Naive thymus-derived CD8-positive, alpha-beta T cell (primary cell): ENCODE measurements around the gene LPAR2. TPM values are rescaled to one million over a fixed set of nuclear protein-coding genes. Genes with fewer than 3 reads are reported as not detected.
A peak's percentile ranks its signal among the peaks of the same experiment; 100 is the strongest.

Experiments
- ATAC-seq, 2 donors: fragments of 150-1000 bp; cut with Tn5 transposase in 1 of 2; sonication (Bioruptor Pico), chemical (Tn5 transposase) in 1 of 2; 1 replicate in 1 of 2; 2 replicates in 1 of 2; pipeline ENCODE4 v1.10.0; 2021; ENCODE audit warnings: mild to moderate bottlenecking in 2 of 2, moderate library complexity in 2 of 2
- POLR2A ChIA-PET: fragments of 350-600 bp; sonication (Branson Sonifier 250); formaldehyde crosslinking; loops from one replicate; lab custom pipeline; 2021; ENCODE audit warnings: antibody characterized with exemption; lab: Charles Lee
- DNase-seq, 10 donors: peaks; one replicate each; pipeline versions ENCODE4 v3.0.0 to v3.0.0-alpha.2; 2020 to 2022
- H3K27ac Mint-ChIP-seq, 10 donors: one replicate each; pipeline ENCODE4 v1.8.0; 2020 to 2022; ENCODE audit warnings: mild to moderate bottlenecking in 10 of 10, mixed read lengths in 10 of 10, moderate library complexity in 4 of 10, inconsistent platforms in 1 of 10
- H3K27me3 Mint-ChIP-seq, 5 donors: one replicate each; pipeline ENCODE4 v1.8.0; 2021 to 2022; ENCODE audit warnings: mixed read lengths in 5 of 5
- H3K36me3 Mint-ChIP-seq, 3 donors: one replicate each; pipeline ENCODE4 v1.8.0; 2020 to 2022; ENCODE audit warnings: mixed read lengths in 3 of 3, mild to moderate bottlenecking in 2 of 3, inconsistent platforms in 1 of 3
- H3K4me1 Mint-ChIP-seq, 4 donors: one replicate each; pipeline ENCODE4 v1.8.0; 2021 to 2022; ENCODE audit warnings: mixed read lengths in 4 of 4
- H3K4me3 Mint-ChIP-seq, 10 donors: one replicate each; pipeline ENCODE4 v1.8.0; 2020 to 2022; ENCODE audit warnings: mild to moderate bottlenecking in 10 of 10, mixed read lengths in 10 of 10, moderate library complexity in 6 of 10, inconsistent platforms in 1 of 10
- H3K9me3 Mint-ChIP-seq, 9 donors: one replicate each; pipeline ENCODE4 v1.8.0; 2020 to 2022; ENCODE audit warnings: mixed read lengths in 9 of 9, mild to moderate bottlenecking in 3 of 9, inconsistent platforms in 1 of 9, moderate library complexity in 1 of 9
- polyA plus RNA-seq, 3 donors: library from polyadenylated mRNA; unstranded; fragments of 300-500 nt; fragmentation: Illumina TruSeq; gene quantifications; one replicate each; pipeline ENCODE4 v1.2.3, GENCODE V29; 2021
- total RNA-seq, 8 experiments: library from RNA in 2 of 8; stranded (reverse) in 2 of 8; gene quantifications; one replicate each; pipeline ENCODE4 v1.2.3 and lab custom pipeline; 2021 to 2026

The LPAR2 gene
- total and polyA plus RNA-seq, 5 experiments from 2014 or later, result 12.9 to 93.1 (median 38.0) TPM

- Mint-ChIP-seq H3K4me1 (peaks cover 23 to 44% (median 31%) of the 10 kb centered on the region in 4 donors), H3K27me3 (no peaks in the 10 kb centered on the region), H3K4me3 (peak overlapping the region; percentile 79 to 94 (median 91)), H3K9me3 (peaks cover 0 to 7% (median 0%) of the 10 kb centered on the region in 9 donors), H3K27ac (peak overlapping the region; percentile 88 to 96 (median 93)), H3K36me3 (peaks cover 0 to 30% (median 9%) of the 10 kb centered on the region in 3 donors)
- DNase-seq (peak in 1 of 10 donors; percentile 53), ATAC-seq (no peak)
- POLR2A ChIA-PET, result interaction anchor here (0.6 to 12.8 kb wide), 15 partner anchors 8 to 239 kb away, joined by 3 to 289 read pairs (median 11); partner anchors contain the start of genes GMIP, LPAR2, ZNF14 and ZNF506
These were observed 34.3 kb upstream of the LPAR2 start for GRCh38 chr19:19662344-19662743.

- Mint-ChIP-seq H3K27ac (peak overlapping the region; percentile 88 to 96 (median 93)), H3K36me3 (peaks cover 0 to 36% (median 11%) of the 10 kb centered on the region in 3 donors), H3K27me3 (no peaks in the 10 kb centered on the region), H3K9me3 (peaks cover 0 to 5% (median 0%) of the 10 kb centered on the region in 9 donors), H3K4me1 (peaks cover 23 to 42% (median 30%) of the 10 kb centered on the region in 4 donors), H3K4me3 (peak overlapping the region; percentile 79 to 94 (median 91))
- POLR2A ChIA-PET, result interaction anchor here (0.6 to 12.8 kb wide), 7 partner anchors 9 to 160 kb away, joined by 4 to 289 read pairs (median 20); partner anchors contain the start of genes LPAR2, ZNF14 and ZNF506
- DNase-seq, result peak in 1 of 10 donors; percentile 21
- ATAC-seq, result no peak
These were observed 33.7 kb upstream of the LPAR2 start for GRCh38 chr19:19661675-19662251.

- peak overlapping the region in 9 of 10 donors; percentile 19 to 96 (median 89) for H3K27ac Mint-ChIP-seq
- H3K27me3 Mint-ChIP-seq, result no peaks in the 10 kb centered on the region
- peaks cover 0 to 5% (median 0%) of the 10 kb centered on the region in 9 donors for H3K9me3 Mint-ChIP-seq
- peak overlapping the region; percentile 71 to 93 (median 86) for H3K4me3 Mint-ChIP-seq
- H3K36me3 Mint-ChIP-seq, result peaks cover 0 to 41% (median 12%) of the 10 kb centered on the region in 3 donors
- peaks cover 23 to 40% (median 29%) of the 10 kb centered on the region in 4 donors for H3K4me1 Mint-ChIP-seq
- no peak for ATAC-seq
- peak in 1 of 10 donors; percentile 50 for DNase-seq
- POLR2A ChIA-PET, result interaction anchor here (1.3 to 12.8 kb wide), 5 partner anchors 9 to 161 kb away, joined by 4 to 289 read pairs (median 36); partner anchors contain the start of genes ZNF14 and ZNF506
These were observed 33.2 kb upstream of the LPAR2 start for GRCh38 chr19:19661141-19661674.

- Mint-ChIP-seq H3K4me1 (peaks cover 23 to 39% (median 28%) of the 10 kb centered on the region in 4 donors), H3K27me3 (no peaks in the 10 kb centered on the region), H3K36me3 (peaks cover 0 to 56% (median 14%) of the 10 kb centered on the region in 3 donors), H3K4me3 (no peak overlapping the region), H3K27ac (peak overlapping the region in 3 of 10 donors; percentile 3 to 55 (median 43)), H3K9me3 (peaks cover 0 to 5% (median 0%) of the 10 kb centered on the region in 9 donors)
- POLR2A ChIA-PET, result interaction anchor here (0.6 to 2.2 kb wide), 4 partner anchors 8 to 395 kb away, joined by 3 to 13 read pairs (median 4); partner anchors contain the start of genes GMIP, ZNF101 and ZNF93
- ATAC-seq (no peak), DNase-seq (peak in 1 of 10 donors; percentile 37)
These were observed 31.7 kb upstream of the LPAR2 start for GRCh38 chr19:19659646-19660245.

- no peak overlapping the region for H3K4me3 Mint-ChIP-seq
- no peak for DNase-seq
- H3K9me3 Mint-ChIP-seq, result no peaks in the 10 kb centered on the region
- H3K4me1 Mint-ChIP-seq, result peaks cover 15 to 34% (median 24%) of the 10 kb centered on the region in 4 donors
- POLR2A ChIA-PET, result interaction anchor here (0.6 to 6.2 kb wide), 3 partner anchors 11 to 152 kb away, joined by 5 to 50 read pairs (median 8); partner anchors contain the start of gene ZNF101
- peaks cover 0 to 74% (median 14%) of the 10 kb centered on the region in 3 donors for H3K36me3 Mint-ChIP-seq
- no peaks in the 10 kb centered on the region for H3K27me3 Mint-ChIP-seq
- H3K27ac Mint-ChIP-seq, result peak overlapping the region in 3 of 10 donors; percentile 5 to 48 (median 46)
- no peak for ATAC-seq
These were observed 29.4 kb upstream of the LPAR2 start for GRCh38 chr19:19657397-19657783.

- no peak overlapping the region for H3K4me3 Mint-ChIP-seq
- ATAC-seq (no peak), DNase-seq (peak in 1 of 10 donors; percentile 58)
- H3K27me3 Mint-ChIP-seq, result no peaks in the 10 kb centered on the region
- no peaks in the 10 kb centered on the region for H3K9me3 Mint-ChIP-seq
- H3K27ac Mint-ChIP-seq, result peak overlapping the region in 1 of 10 donors; percentile 67
- H3K36me3 Mint-ChIP-seq, result peaks cover 0 to 79% (median 14%) of the 10 kb centered on the region in 3 donors
- POLR2A ChIA-PET, result interaction anchor here (0.6 to 6.2 kb wide), 4 partner anchors 12 to 152 kb away, joined by 3 to 50 read pairs (median 4); partner anchors contain the start of genes ZNF101 and ZNF14
- H3K4me1 Mint-ChIP-seq, result peaks cover 9 to 27% (median 19%) of the 10 kb centered on the region in 4 donors
These were observed 28.7 kb upstream of the LPAR2 start for GRCh38 chr19:19656451-19657396.

GRCh38 chr19:19655641-19656343, 27.8 kb upstream of the LPAR2 start:
- Mint-ChIP-seq H3K4me1 (peaks cover 0 to 18% (median 11%) of the 10 kb centered on the region in 4 donors), H3K27me3 (no peaks in the 10 kb centered on the region), H3K9me3 (no peaks in the 10 kb centered on the region), H3K27ac (no peak overlapping the region), H3K4me3 (no peak overlapping the region), H3K36me3 (peaks cover 0 to 80% (median 11%) of the 10 kb centered on the region in 3 donors)
- ATAC-seq, result no peak
- DNase-seq, result peak in 1 of 10 donors; percentile 38
- POLR2A ChIA-PET, result interaction anchor here (0.5 to 7.3 kb wide), 6 partner anchors 7 to 299 kb away, joined by 3 to 50 read pairs (median 4); partner anchors contain the start of genes ATP13A1, ZNF101 and ZNF14

GRCh38 chr19:19655051-19655594, 27.1 kb upstream of the LPAR2 start:
- Mint-ChIP-seq H3K4me3 (no peak overlapping the region), H3K36me3 (peaks cover 0 to 86% (median 13%) of the 10 kb centered on the region in 3 donors)
- POLR2A ChIA-PET, result interaction anchor here (0.6 to 7.3 kb wide), 5 partner anchors 8 to 208 kb away, joined by 3 to 50 read pairs (median 12); partner anchors contain the start of genes ATP13A1, GMIP and ZNF101

GRCh38 chr19:19654441-19654840, 26.4 kb upstream of the LPAR2 start:
- no peaks in the 10 kb centered on the region for H3K9me3 Mint-ChIP-seq
- POLR2A ChIA-PET, result interaction anchor here (0.6 to 7.3 kb wide), 5 partner anchors 9 to 209 kb away, joined by 3 to 50 read pairs (median 12); partner anchors contain the start of genes ATP13A1, GMIP and ZNF101
- no peak for ATAC-seq
- no peak overlapping the region for H3K4me3 Mint-ChIP-seq
- peaks cover 0 to 85% (median 13%) of the 10 kb centered on the region in 3 donors for H3K36me3 Mint-ChIP-seq
- H3K4me1 Mint-ChIP-seq, result peaks cover 0 to 14% (median 10%) of the 10 kb centered on the region in 4 donors
- no peaks in the 10 kb centered on the region for H3K27me3 Mint-ChIP-seq
- no peak for DNase-seq
- peak overlapping the region in 1 of 10 donors; percentile 44 for H3K27ac Mint-ChIP-seq

More at GRCh38 chr19:19655051-19655594, 27.1 kb upstream of the LPAR2 start:
- DNase-seq (peak in 1 of 10 donors; percentile 40), ATAC-seq (no peak)
- Mint-ChIP-seq H3K9me3 (no peaks in the 10 kb centered on the region), H3K27me3 (no peaks in the 10 kb centered on the region), H3K27ac (peak overlapping the region in 2 of 10 donors; percentile 8 to 10), H3K4me1 (peaks cover 0 to 16% (median 11%) of the 10 kb centered on the region in 4 donors)

- no peaks in the 10 kb centered on the region for H3K9me3 Mint-ChIP-seq
- no peaks in the 10 kb centered on the region for H3K27me3 Mint-ChIP-seq
- DNase-seq (no peak), ATAC-seq (no peak)
- H3K36me3 Mint-ChIP-seq, result peaks cover 0 to 88% (median 15%) of the 10 kb centered on the region in 3 donors
- H3K4me3 Mint-ChIP-seq, result peak overlapping the region in 1 of 10 donors; percentile 60
- H3K27ac Mint-ChIP-seq, result peak overlapping the region in 1 of 10 donors; percentile 33
- peaks cover 0 to 14% (median 10%) of the 10 kb centered on the region in 4 donors for H3K4me1 Mint-ChIP-seq
- POLR2A ChIA-PET, result interaction anchor here (0.6 to 7.3 kb wide), 5 partner anchors 9 to 123 kb away, joined by 3 to 50 read pairs (median 12); partner anchors contain the start of genes ATP13A1, GMIP, LPAR2 and ZNF101
These were observed 25.7 kb upstream of the LPAR2 start for GRCh38 chr19:19653597-19654147.
